ENCODE results near the gene LCN6. TPM values are rescaled to one million over a fixed set of nuclear protein-coding genes. Genes with fewer than 3 reads are reported as not detected.
A peak's percentile ranks its signal among the peaks of the same experiment; 100 is the strongest.

Gene LCN6
- total RNA-seq, 1 experiment from 2014 or later = not detected

- Mint-ChIP-seq H3K9me3 (no peaks in the 10 kb centered on the region; a peak in 1 of 5 replicates), H3K4me3 (0 out of 5 replicates have a peak overlapping the region, but pooled peaks of 1 of the 2 experiments have one; percentile 29), H3K4me1 (peaks cover 7 to 17% of the 10 kb centered on the region in 2 experiments), H3K27ac (peak overlapping the region in 1 of 3 experiments; percentile 35; a peak in 1 of 7 replicates), H3K36me3 (ENCODE audit: insufficient read depth in 1 of 3, low read depth in 3 of 3) (no peaks in the 10 kb centered on the region), H3K27me3 (ENCODE audit: low read depth) (peaks cover 48% of the 10 kb centered on the region)
- H3K4me2 ChIP-seq (ENCODE audit: insufficient read depth, insufficient read length, low read length) = peak overlapping the region; percentile 35
- H3K23ac ChIP-seq (ENCODE audit: insufficient read length, low read depth, low read length) = no peak overlapping the region
- no peak overlapping the region for H4K91ac ChIP-seq (ENCODE audit: insufficient read length, low read depth, low read length)
- no peaks in the 10 kb centered on the region for H3K23me2 ChIP-seq (ENCODE audit: insufficient read length, low read depth, low read length, poor library complexity, severe bottlenecking)
- WGBS (ENCODE audit: extremely low coverage, insufficient read length, low lambda C conversion rate) = no CpG with 5 or more reads among the region's 10 CpGs
- no peak overlapping the region for H3K56ac ChIP-seq (ENCODE audit: insufficient read length, low read depth, low read length)
- TF ChIP-seq CTCF (conservative IDR thresholded peaks at IDR 0.05) = no peak
- H3K9me3 ChIP-seq (ENCODE audit: control insufficient read depth, low read depth, low read length) = no peaks in the 10 kb centered on the region
- H2BK5ac ChIP-seq (ENCODE audit: insufficient read length, low read length) = no peak overlapping the region
- H3K14ac ChIP-seq (ENCODE audit: insufficient read depth, low read length) = no peak overlapping the region
- no peak overlapping the region for H2BK12ac ChIP-seq (ENCODE audit: insufficient read length, low read depth, low read length)
- no peaks in the 10 kb centered on the region for H3K79me1 ChIP-seq (ENCODE audit: insufficient read depth, low read depth, low read length, poor library complexity, severe bottlenecking)
- H2BK120ac ChIP-seq (ENCODE audit: low read depth, low read length, poor library complexity, severe bottlenecking) = peak overlapping the region; percentile 80
- H4K20me1 ChIP-seq (ENCODE audit: control insufficient read depth, insufficient read depth, insufficient read length) = no peaks in the 10 kb centered on the region
- no peak overlapping the region for H2BK15ac ChIP-seq (ENCODE audit: low read depth, low read length)
- H3K4me1 ChIP-seq (ENCODE audit: insufficient read depth, low read length) = no peaks in the 10 kb centered on the region
- no peak overlapping the region for H3K27ac ChIP-seq (ENCODE audit: insufficient read length, low read depth, low read length)
- H2BK20ac ChIP-seq (ENCODE audit: low read depth, low read length, poor library complexity, severe bottlenecking) = no peak overlapping the region
- H3T11ph ChIP-seq (ENCODE audit: low read length) = no peak overlapping the region
- H4K5ac ChIP-seq (ENCODE audit: insufficient read length, low read depth, low read length) = no peak overlapping the region
- no peak for DNase-seq
- H3K18ac ChIP-seq (ENCODE audit: insufficient read length, low read depth, low read length) = no peak overlapping the region
- no peak overlapping the region for H4K8ac ChIP-seq (replicated peaks; ENCODE audit: insufficient read length, low read depth, low read length)
- no peak overlapping the region for H3K4ac ChIP-seq (ENCODE audit: low read depth, low read length)
- no peak overlapping the region for H2AFZ ChIP-seq (ENCODE audit: low read length)
- no peaks in the 10 kb centered on the region for H3K79me2 ChIP-seq (ENCODE audit: insufficient read depth, low read length)
- no peak overlapping the region for H2AK5ac ChIP-seq (ENCODE audit: insufficient read length, low read length)
- H3K9ac ChIP-seq (ENCODE audit: extremely low read depth, insufficient read length, low read length) = no peak overlapping the region
- no peaks in the 10 kb centered on the region for H3K27me3 ChIP-seq (ENCODE audit: insufficient read depth, low read length)
Measured at GRCh38 chr9:136701668-136702053, 46.7 kb downstream of the LCN6 start.
